PC-3 (cell line): ENCODE measurements around the gene PAX4.

Experiments used
- CTCF ChIP-seq: fragments of 300-600 bp; sonication (generic); conservative IDR thresholded peaks from 2 replicates; pipeline ENCODE4 v1.5.1; 2017; ENCODE audit warnings: antibody characterized with exemption, low read depth, mild to moderate bottlenecking, low read length
- EZH2phosphoT487 ChIP-seq: fragments of 300-600 bp; sonication (generic); IDR thresholded peaks from 2 replicates; pipeline ENCODE4 v1.6.1; 2018; ENCODE audit warnings: mild to moderate bottlenecking, antibody characterized with exemption, low read length, borderline replicate concordance

GRCh38 chr7:127619681-127620405 is 1.9 kb upstream of the PAX4 start:
- TF ChIP-seq CTCF = no peak
- TF ChIP-seq EZH2phosphoT487 = no peak
